Daoy (cell line): Measurements from ENCODE around the gene TBX3. TPM values are rescaled to one million over a fixed set of nuclear protein-coding genes. Genes with fewer than 3 reads are reported as not detected.

Source experiments
- DNase-seq: peaks from one replicate; pipeline ENCODE4 v3.0.0-alpha.2; 2015; ENCODE audit warnings: low read depth
- total RNA-seq: library from RNA; depleted of rRNA; stranded (reverse); fragments of >200 nt; shearing (Covaris generic); gene quantifications from 2 replicates; pipeline ENCODE4 v1.2.3, GENCODE V29; 2014

TBX3 gene
- total RNA-seq, 1 experiment from 2014 or later: 15.3 TPM

GRCh38 chr12:114682785-114683708 is 928 bp downstream of the TBX3 start:
- peak; percentile 48 for DNase-seq

- no peak for DNase-seq
Measured at GRCh38 chr12:114682106-114682784, 1.7 kb downstream of the TBX3 start.

GRCh38 chr12:114681116-114681871 is 2.7 kb downstream of the TBX3 start:
- DNase-seq: peak; percentile 54

GRCh38 chr12:114680604-114681069 is 3.3 kb downstream of the TBX3 start:
- no peak for DNase-seq

- no peak for DNase-seq
Measured at GRCh38 chr12:114679942-114680341, 4.0 kb downstream of the TBX3 start.

- no peak for DNase-seq
Measured at GRCh38 chr12:114679452-114679875, 4.5 kb downstream of the TBX3 start.

- DNase-seq: no peak
Measured at GRCh38 chr12:114678718-114679117, 5.3 kb downstream of the TBX3 start.

GRCh38 chr12:114678028-114678427 is 5.9 kb downstream of the TBX3 start:
- DNase-seq: no peak

GRCh38 chr12:114676142-114676741 is 7.7 kb downstream of the TBX3 start:
- DNase-seq: no peak

GRCh38 chr12:114674251-114675047 is 9.5 kb downstream of the TBX3 start:
- no peak for DNase-seq

- no peak for DNase-seq
Measured at GRCh38 chr12:114673901-114674250, 10.1 kb downstream of the TBX3 start.

- DNase-seq: no peak
Measured at GRCh38 chr12:114673169-114673833, 10.7 kb downstream of the TBX3 start.

- no peak for DNase-seq
Measured at GRCh38 chr12:114672817-114673168, 11.2 kb downstream of the TBX3 start.

- no peak for DNase-seq
Measured at GRCh38 chr12:114671443-114672411, 12.2 kb downstream of the TBX3 start.

- DNase-seq: no peak
Measured at GRCh38 chr12:114671066-114671442, 12.9 kb downstream of the TBX3 start.

- DNase-seq: no peak
Measured at GRCh38 chr12:114670291-114670980, 13.5 kb downstream of the TBX3 start.

GRCh38 chr12:114669401-114670290 is 14.3 kb downstream of the TBX3 start:
- DNase-seq: no peak

GRCh38 chr12:114668886-114669288 is 15.1 kb downstream of the TBX3 start:
- DNase-seq: no peak
